CD14-positive monocyte (primary cell): Measurements from ENCODE around the gene TPPP2. TPM values are rescaled to one million over a fixed set of nuclear protein-coding genes. Genes with fewer than 3 reads are reported as not detected.

Experiments
- DNase-seq, 3 donors: peaks; one replicate each; pipeline ENCODE4 v3.0.0-alpha.2; 2011 to 2022
- H2AFZ ChIP-seq: 2 replicates; pipeline ENCODE4 v1.6.0; 2012; ENCODE audit warnings: mild to moderate bottlenecking, low read depth, low read length, inconsistent platforms; ENCODE audit not compliant: insufficient read depth, poor library complexity, severe bottlenecking
- H3K27ac ChIP-seq, 2 donors: 1 replicate in 1 of 2; 2 replicates in 1 of 2; pipeline ENCODE4 v1.5.1; 2012 to 2013; ENCODE audit warnings: low read length in 2 of 2, control low read depth in 1 of 2, inconsistent platforms in 1 of 2, low read depth in 1 of 2, mild to moderate bottlenecking in 1 of 2
- H3K27me3 ChIP-seq, 2 donors: one replicate each; pipeline versions ENCODE4 v1.6.0 to v1.6.1; 2011 to 2013; ENCODE audit warnings: low read length in 2 of 2; ENCODE audit not compliant: control insufficient read depth in 2 of 2, insufficient read depth in 2 of 2
- H3K36me3 ChIP-seq, 2 donors: replicated peaks in 1 of 2; 1 replicate in 1 of 2; 2 replicates in 1 of 2; pipeline versions ENCODE4 v1.5.1 to v1.6.1; 2012 to 2013; ENCODE audit warnings: low read length in 2 of 2, control low read depth in 1 of 2, inconsistent platforms in 1 of 2, mild to moderate bottlenecking in 1 of 2; ENCODE audit not compliant: insufficient read depth in 2 of 2, control insufficient read depth in 1 of 2
- H3K4me1 ChIP-seq, 2 donors: 1 replicate in 1 of 2; 2 replicates in 1 of 2; pipeline versions ENCODE4 v1.5.1 to v1.6.1; 2012 to 2013; ENCODE audit warnings: low read length in 2 of 2, control low read depth in 1 of 2, inconsistent platforms in 1 of 2, mild to moderate bottlenecking in 1 of 2, moderate library complexity in 1 of 2; ENCODE audit not compliant: insufficient read depth in 2 of 2, control insufficient read depth in 1 of 2
- H3K4me2 ChIP-seq: replicated peaks from 2 replicates; pipeline ENCODE3; 2012; ENCODE audit warnings: low read length, moderate library complexity, mild to moderate bottlenecking; ENCODE audit not compliant: poor library complexity, severe bottlenecking; ENCODE audit errors: extremely low read depth
- H3K4me3 ChIP-seq, 3 experiments: fragments of 200-600 bp in 1 of 3; sonication (generic) in 1 of 3; replicated peaks in 1 of 3; 1 replicate in 2 of 3; 2 replicates in 1 of 3; pipeline ENCODE4 v1.5.1; 2011 to 2013; ENCODE audit warnings: low read length in 3 of 3, mild to moderate bottlenecking in 3 of 3, control low read depth in 2 of 3, low read depth in 2 of 3, inconsistent platforms in 1 of 3, moderate library complexity in 1 of 3
- H3K79me2 ChIP-seq: 2 replicates; pipeline ENCODE4 v1.6.0; 2012; ENCODE audit warnings: mild to moderate bottlenecking, control low read depth, inconsistent platforms, low read length, moderate library complexity; ENCODE audit not compliant: insufficient read depth
- H3K9ac ChIP-seq: 2 replicates; pipeline ENCODE4 v1.6.0; 2017; ENCODE audit warnings: low read length, mild to moderate bottlenecking; ENCODE audit not compliant: insufficient read depth, poor library complexity, severe bottlenecking
- H3K9me3 ChIP-seq, 2 donors: replicated peaks in 1 of 2; 1 replicate in 1 of 2; 2 replicates in 1 of 2; pipeline versions ENCODE4 v1.5.1 to v1.6.1; 2012 to 2013; ENCODE audit warnings: low read length in 2 of 2, control low read depth in 1 of 2; ENCODE audit not compliant: control insufficient read depth in 1 of 2, insufficient read depth in 1 of 2
- H4K20me1 ChIP-seq: 2 replicates; pipeline ENCODE4 v1.6.0; 2012; ENCODE audit warnings: mild to moderate bottlenecking, low read length, control low read depth, moderate library complexity; ENCODE audit not compliant: insufficient read depth
- H3K27ac Mint-ChIP-seq, 7 donors: one replicate each; pipeline ENCODE4 v1.8.0; 2020; ENCODE audit warnings: mild to moderate bottlenecking in 7 of 7, mixed read lengths in 7 of 7, moderate library complexity in 6 of 7, inconsistent platforms in 2 of 7
- H3K27me3 Mint-ChIP-seq, 3 donors: one replicate each; pipeline ENCODE4 v1.8.0; 2021 to 2022; ENCODE audit warnings: low read depth in 3 of 3, mild to moderate bottlenecking in 3 of 3, mixed read lengths in 3 of 3, moderate library complexity in 3 of 3, inconsistent platforms in 1 of 3
- H3K36me3 Mint-ChIP-seq, 2 donors: one replicate each; pipeline ENCODE4 v1.8.0; 2020; ENCODE audit warnings: mixed read lengths in 2 of 2, inconsistent platforms in 1 of 2, mild to moderate bottlenecking in 1 of 2
- H3K4me1 Mint-ChIP-seq: one replicate; pipeline ENCODE4 v1.8.0; 2020; ENCODE audit warnings: mild to moderate bottlenecking, mixed read lengths
- H3K4me3 Mint-ChIP-seq, 2 donors: one replicate each; pipeline ENCODE4 v1.8.0; 2020; ENCODE audit warnings: mild to moderate bottlenecking in 2 of 2, mixed read lengths in 2 of 2, moderate library complexity in 1 of 2
- H3K9me3 Mint-ChIP-seq, 7 donors: one replicate each; pipeline ENCODE4 v1.8.0; 2020 to 2022; ENCODE audit warnings: mixed read lengths in 7 of 7, mild to moderate bottlenecking in 6 of 7, moderate library complexity in 6 of 7, inconsistent platforms in 2 of 7
- CTCF ChIP-seq: fragments of 200-600 bp; IDR thresholded peaks from one replicate; pipeline ENCODE4 v1.8.0; 2022; ENCODE audit warnings: antibody characterized with exemption, mild to moderate bottlenecking
- WGBS: methylation state at CpG from one replicate; pipeline ENCODE4 v1.1.5; 2013; ENCODE audit warnings: missing lambda C conversion rate; ENCODE audit not compliant: insufficient coverage; 5-methylcytosine and 5-hydroxymethylcytosine counted together
- intact Hi-C, 2 donors: fragments of 100-400 bp; cut with micrococcal nuclease; formaldehyde crosslinking; loops; one replicate each; pipeline versions ENCODE4 v1.15.0 to v1.15.1; 2023
- polyA plus RNA-seq, 3 donors: library from polyadenylated mRNA; depleted of rRNA in 1 of 3; unstranded in 2 of 3; stranded (reverse) in 1 of 3; fragments of 300-500 nt in 2 of 3; fragments of >200 nt in 1 of 3; fragmentation: Illumina TruSeq in 2 of 3; gene quantifications; 1 replicate in 2 of 3; 2 replicates in 1 of 3; pipeline ENCODE4 v1.2.3, GENCODE V29; 2012 to 2021

The TPPP2 gene
- polyA plus RNA-seq, 3 donors = not detected

- peaks cover 48 to 52% of the 10 kb centered on the region in 2 donors for H3K4me1 ChIP-seq
These were observed 14.7 kb upstream of the TPPP2 start for GRCh38 chr14:21015312-21015711.

More at GRCh38 chr14:21015312-21015711, 14.7 kb upstream of the TPPP2 start:
- Histone ChIP-seq H2AFZ (no peak overlapping the region), H3K27me3 (peaks cover 0 to 5% of the 10 kb centered on the region in 2 donors), H3K4me2 (no peak overlapping the region), H4K20me1 (no peaks in the 10 kb centered on the region), H3K4me3 (no peak overlapping the region), H3K9ac (no peak overlapping the region), H3K79me2 (no peaks in the 10 kb centered on the region), H3K36me3 (no peaks in the 10 kb centered on the region), H3K9me3 (no peaks in the 10 kb centered on the region), H3K27ac (peak overlapping the region in 1 of 2 donors; percentile 10)
- Mint-ChIP-seq H3K9me3 (peaks cover 0 to 1% (median 0%) of the 10 kb centered on the region in 7 donors), H3K36me3 (no peaks in the 10 kb centered on the region), H3K4me3 (no peak overlapping the region), H3K4me1 (peaks cover 49% of the 10 kb centered on the region), H3K27ac (peak overlapping the region in 6 of 7 donors; percentile 25 to 89 (median 60)), H3K27me3 (peaks cover 14 to 19% (median 18%) of the 10 kb centered on the region in 3 donors)
- TF ChIP-seq CTCF = no peak
- WGBS = 34% methylated on average over 4 of the region's 6 CpGs
- intact Hi-C loops = loop anchor here (2.0 to 10.0 kb wide), 4 partner anchors 42 to 92 kb away; partner anchors contain the start of gene RNASE8 (in 1 of the 2)
- DNase-seq = peak; percentile 56 to 72 (median 67)
